Spleen (tissue), 11 donors: ENCODE results near the gene MTG2. TPM values are rescaled to one million over a fixed set of nuclear protein-coding genes. Genes with fewer than 3 reads are reported as not detected.
A peak's percentile ranks its signal among the peaks of the same experiment; 100 is the strongest.

ENCODE experiments used
- DNase-seq: peaks from one replicate; pipeline ENCODE4 v3.0.0-alpha.2; 2020
- H3K27ac ChIP-seq, 8 donors: fragments of 200-600 bp; sonication (generic) in 7 of 8; 1 replicate in 4 of 8; 2 replicates in 4 of 8; pipeline versions ENCODE4 v1.5.0 to v1.8.0; 2016 to 2021; ENCODE audit warnings: inconsistent platforms in 4 of 8, mild to moderate bottlenecking in 4 of 8, moderate library complexity in 1 of 8
- H3K27me3 ChIP-seq, 7 donors: fragments of 200-600 bp; sonication (generic) in 6 of 7; replicated peaks in 1 of 7; 1 replicate in 4 of 7; 2 replicates in 3 of 7; pipeline versions ENCODE4 v1.5.0 to v1.8.0; 2016 to 2021; ENCODE audit warnings: inconsistent platforms in 3 of 7, mild to moderate bottlenecking in 1 of 7
- H3K36me3 ChIP-seq, 6 donors: fragments of 200-600 bp; sonication (generic) in 5 of 6; 1 replicate in 4 of 6; 2 replicates in 2 of 6; pipeline versions ENCODE4 v1.5.0 to v1.8.0; 2016 to 2021; ENCODE audit warnings: inconsistent platforms in 2 of 6
- H3K4me1 ChIP-seq, 6 donors: fragments of 200-600 bp; sonication (generic) in 5 of 6; 1 replicate in 3 of 6; 2 replicates in 3 of 6; pipeline versions ENCODE4 v1.5.0 to v1.8.0; 2016 to 2021; ENCODE audit warnings: inconsistent platforms in 3 of 6
- H3K4me3 ChIP-seq, 8 donors: fragments of 200-600 bp; sonication (generic) in 7 of 8; 1 replicate in 4 of 8; 2 replicates in 4 of 8; pipeline versions ENCODE4 v1.5.0 to v1.8.0; 2016 to 2021; ENCODE audit warnings: inconsistent platforms in 4 of 8, mild to moderate bottlenecking in 4 of 8, moderate library complexity in 2 of 8
- H3K9me3 ChIP-seq, 8 donors: fragments of 200-600 bp; sonication (generic) in 7 of 8; 1 replicate in 4 of 8; 2 replicates in 4 of 8; pipeline versions ENCODE4 v1.5.0 to v1.8.0; 2016 to 2021; ENCODE audit warnings: inconsistent platforms in 4 of 8
- CTCF ChIP-seq, 11 experiments: fragments of 200-600 bp in 7 of 11; fragments of 450-650 bp in 4 of 11; sonication (generic) in 4 of 11; IDR thresholded peaks in 8 of 11; conservative IDR thresholded peaks in 3 of 11; 1 replicate in 7 of 11; 2 replicates in 4 of 11; pipeline versions ENCODE4 v1.4.0 to v1.8.0; 2016 to 2021; ENCODE audit warnings: antibody characterized with exemption in 11 of 11, inconsistent platforms in 4 of 11, mild to moderate bottlenecking in 1 of 11
- POLR2A ChIP-seq, 3 donors: fragments of 450-650 bp; IDR thresholded peaks; one replicate each; pipeline ENCODE4 v1.5.1; 2017; ENCODE audit warnings: antibody characterized with exemption in 3 of 3, mild to moderate bottlenecking in 1 of 3
- POLR2AphosphoS5 ChIP-seq, 3 donors: sonication (generic); formaldehyde crosslinking; IDR thresholded peaks; one replicate each; pipeline ENCODE4 v1.5.1; 2017; ENCODE audit warnings: antibody characterized with exemption in 3 of 3
- WGBS, 5 donors: extraction: QIAGEN DNeasy Blood & Tissue Kit in 3 of 5; methylation state at CpG; one replicate each; pipeline versions ENCODE4 v1.1.5 to v1.1.7; 2013 to 2018; 5-methylcytosine and 5-hydroxymethylcytosine counted together
- intact Hi-C: fragments of 100-400 bp; cut with DNase I; formaldehyde crosslinking; loops from one replicate; pipeline ENCODE4 v1.15.0; 2023; ENCODE audit warnings: low total_unique reads
- polyA plus RNA-seq, 3 donors: library from polyadenylated mRNA; stranded (reverse); fragments of 200-250 nt; gene quantifications; one replicate each; pipeline ENCODE4 v1.2.1, GENCODE V29; 2013
- total RNA-seq, 7 donors: library from RNA; depleted of rRNA in 3 of 7; stranded (reverse); fragments of >200 nt in 3 of 7; fragmentation: NEBNext Ultra II Directional in 4 of 7; extraction: Animal tissue kit (Norgen Biotek cat#: 25700) in 4 of 7; gene quantifications; one replicate each; pipeline versions ENCODE4 v1.1.0 to v1.2.1, GENCODE V29; 2016 to 2021
- donor health status: healthy with polysubstance abuse.
- donor health status: DM: no; HTN: no; CAD: no; lungs with moderate emphysema.
- donor health status: DM: no; HTN: no; CAD: no.
- donor health status: Bipolar disorder and iron deficiency.
- donor health status: healthy.
- donor health status: DM: no; HTN: no; CAD: no.
- donor health status: DM: yes; HTN: yes; CAD: no.

The MTG2 gene
- total and polyA plus RNA-seq, 10 donors, result 22.6 to 41.3 (median 37.6) TPM

DNA sequence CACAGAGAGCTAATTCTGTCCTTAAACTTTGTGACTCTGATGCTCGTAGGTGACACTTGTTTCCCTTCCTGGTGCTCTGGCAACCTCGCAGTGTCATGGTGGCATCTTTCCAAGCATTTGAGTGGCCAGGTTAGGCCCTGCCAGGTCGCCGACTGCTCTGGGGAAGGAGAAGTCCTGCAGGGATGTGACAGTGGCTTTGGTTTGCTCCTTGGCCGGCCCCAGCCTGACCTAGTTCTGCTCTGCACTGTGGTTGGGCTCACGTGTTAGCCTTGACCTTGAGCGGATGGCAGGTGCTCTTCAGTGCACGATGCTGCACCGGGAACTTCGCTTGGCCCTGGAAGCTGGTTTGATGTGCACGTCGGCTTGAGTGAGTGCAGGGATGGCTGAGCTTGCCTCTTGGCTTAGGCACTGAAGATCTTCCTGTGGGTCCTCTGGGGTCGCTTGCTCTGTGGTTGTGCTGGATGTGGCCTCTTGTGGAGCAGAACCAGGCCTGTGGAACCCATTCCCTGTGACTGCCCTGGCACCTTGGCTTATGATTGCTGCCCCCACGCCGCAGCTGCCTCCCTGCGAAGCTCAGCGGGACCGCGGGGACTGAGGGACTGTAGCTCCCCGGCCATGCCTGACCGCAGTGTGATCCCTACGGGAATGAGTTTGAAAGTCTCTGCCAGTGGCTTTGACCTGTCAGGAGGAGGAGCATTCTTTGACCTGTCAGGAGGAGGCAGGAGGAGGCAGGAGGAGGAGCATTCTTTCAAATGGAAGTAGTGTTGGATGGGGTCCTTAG is 64.2 kb downstream of the MTG2 start:
- 70 to 86% (median 80%) methylated on average over 16 to 22 of the region's 22 CpGs for WGBS, 5 donors
- DNase-seq, result no peak
- H3K4me1 ChIP-seq, result peaks cover 12 to 100% (median 75%) of the 10 kb centered on the region in 6 donors
- no peaks in the 10 kb centered on the region for H3K27me3 ChIP-seq
- TF ChIP-seq POLR2A (IDR thresholded peaks at IDR 0.05), result no peak
- peak in 2 of 3 donors; percentile 26 to 42 for TF ChIP-seq POLR2AphosphoS5 (IDR thresholded peaks at IDR 0.05)
- TF ChIP-seq CTCF (IDR thresholded peaks at IDR 0.05 in 8 of 11, conservative IDR thresholded peaks at IDR 0.05 in 3 of 11), result no peak
- intact Hi-C loops, result loop anchor here (10.0 kb wide), 1 partner anchor 62 kb away; the partner anchor contains the start of gene MTG2
- no peak overlapping the region for H3K4me3 ChIP-seq
- peak overlapping the region in 1 of 8 donors; percentile 1 for H3K27ac ChIP-seq
- no peaks in the 10 kb centered on the region for H3K9me3 ChIP-seq
- H3K36me3 ChIP-seq, result peaks cover 0 to 46% (median 2%) of the 10 kb centered on the region in 6 donors

DNA sequence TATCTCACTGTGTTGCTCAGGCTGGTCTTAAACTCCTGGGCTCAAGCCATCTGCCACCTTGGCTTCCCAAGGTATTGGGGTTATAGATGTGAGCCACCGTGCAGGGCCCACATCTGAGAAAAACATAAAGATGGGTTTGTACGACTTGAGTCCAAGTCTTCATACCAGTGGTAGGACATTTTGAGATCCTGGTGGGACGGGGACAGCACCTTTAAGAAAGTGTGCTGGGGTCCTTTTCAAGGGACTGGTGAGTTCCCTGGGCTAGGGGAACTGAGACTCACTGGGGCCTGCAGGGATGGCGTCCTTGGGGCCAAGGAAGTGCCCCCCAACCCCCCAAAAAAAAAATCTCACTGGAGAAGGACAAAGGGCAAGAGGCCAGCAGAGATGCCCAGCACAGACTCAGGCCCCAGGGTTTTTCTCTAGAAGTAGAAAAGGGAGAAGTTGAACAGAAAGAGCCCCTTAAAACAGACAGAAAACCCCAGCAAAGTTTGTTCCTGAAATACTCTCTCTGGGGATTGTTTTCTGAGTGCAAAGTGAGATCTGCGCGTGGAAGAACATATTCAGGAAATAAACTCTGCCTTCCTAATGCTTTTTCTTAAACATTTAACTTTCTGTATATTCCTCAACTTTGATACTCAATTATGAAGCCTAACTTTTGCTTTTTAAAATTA is 66.2 kb downstream of the MTG2 start:
- TF ChIP-seq CTCF (IDR thresholded peaks at IDR 0.05 in 8 of 11, conservative IDR thresholded peaks at IDR 0.05 in 3 of 11), result no peak
- no peak for DNase-seq
- Histone ChIP-seq H3K36me3 (peaks cover 0 to 43% (median 2%) of the 10 kb centered on the region in 6 donors), H3K27me3 (no peaks in the 10 kb centered on the region), H3K4me3 (no peak overlapping the region), H3K4me1 (peaks cover 9 to 88% (median 63%) of the 10 kb centered on the region in 6 donors), H3K27ac (no peak overlapping the region), H3K9me3 (no peaks in the 10 kb centered on the region)
- WGBS, 5 donors, result 59 to 71% (median 64%) methylated on average over 6 of the region's 6 CpGs
- intact Hi-C loops, result loop anchor here (10.0 kb wide), 1 partner anchor 64 kb away; the partner anchor contains the start of gene MTG2

GRCh38 chr20:62252342-62252966 is 69.6 kb downstream of the MTG2 start:
- TF ChIP-seq POLR2A (IDR thresholded peaks at IDR 0.05), result no peak
- no peak for TF ChIP-seq CTCF (IDR thresholded peaks at IDR 0.05 in 8 of 11, conservative IDR thresholded peaks at IDR 0.05 in 3 of 11)
- TF ChIP-seq POLR2AphosphoS5 (IDR thresholded peaks at IDR 0.05), result no peak
- H3K27me3 ChIP-seq, result no peaks in the 10 kb centered on the region
- H3K9me3 ChIP-seq, result no peaks in the 10 kb centered on the region
- DNase-seq, result no peak
- H3K36me3 ChIP-seq, result peaks cover 0 to 52% (median 17%) of the 10 kb centered on the region in 6 donors
- no peak overlapping the region for H3K4me3 ChIP-seq
- H3K27ac ChIP-seq, result no peak overlapping the region
- H3K4me1 ChIP-seq, result peaks cover 6 to 54% (median 40%) of the 10 kb centered on the region in 6 donors
- WGBS, 5 donors, result 82 to 89% (median 88%) methylated on average over 25 to 26 of the region's 26 CpGs
- intact Hi-C loops, result no loop called here

Other genes starting within 250 kb of the MTG2 start
- 10 to 100 TPM; 15.5 to 28.3 (median 18.6) TPM for gene TAF4, start 117.1 kb upstream of the MTG2 start, total RNA-seq
- gene TAF4, start 117.1 kb upstream of the MTG2 start, polyA plus RNA-seq, result 1 to 10 TPM; 4.3 to 7.2 (median 4.4) TPM
- 10 to 100 TPM; 17.6 to 37.6 (median 31.9) TPM for gene LSM14B, start 60.6 kb upstream of the MTG2 start, total RNA-seq
- gene LSM14B, start 60.6 kb upstream of the MTG2 start, polyA plus RNA-seq, result 10 to 100 TPM; 14.0 to 20.1 (median 15.0) TPM
- gene PSMA7, start 39.6 kb upstream of the MTG2 start, total RNA-seq, result 100 to 1,000 TPM; 157 to 247 (median 180) TPM
- gene PSMA7, start 39.6 kb upstream of the MTG2 start, polyA plus RNA-seq, result 100 to 1,000 TPM; 178 to 281 (median 235) TPM
- gene SS18L1, start 39.3 kb upstream of the MTG2 start, total RNA-seq, result 10 to 100 TPM; 13.0 to 18.6 (median 14.3) TPM
- 10 to 100 TPM in 1 of 3 donors, 1 to 10 TPM in 2; 6.7 to 11.0 (median 8.4) TPM for gene SS18L1, start 39.3 kb upstream of the MTG2 start, polyA plus RNA-seq
- gene HRH3, start 37.2 kb downstream of the MTG2 start, total RNA-seq, result not detected
- not detected for gene HRH3, start 37.2 kb downstream of the MTG2 start, polyA plus RNA-seq
- 10 to 100 TPM; 40.6 to 81.7 (median 64.8) TPM for gene OSBPL2, start 55.5 kb downstream of the MTG2 start, total RNA-seq
- gene OSBPL2, start 55.5 kb downstream of the MTG2 start, polyA plus RNA-seq, result 10 to 100 TPM in 2 of 3 donors, 1 to 10 TPM in 1; 9.2 to 19.6 (median 14.0) TPM
- gene ADRM1, start 120.0 kb downstream of the MTG2 start, total RNA-seq, result 100 to 1,000 TPM in 2 of 7 donors, 10 to 100 TPM in 5; 67.1 to 112 (median 82.3) TPM
- 10 to 100 TPM; 60.5 to 95.6 (median 74.7) TPM for gene ADRM1, start 120.0 kb downstream of the MTG2 start, polyA plus RNA-seq
- 100 to 1,000 TPM in 4 of 7 donors, 10 to 100 TPM in 3; 69.8 to 203 (median 108) TPM for gene LAMA5, start 184.3 kb downstream of the MTG2 start, total RNA-seq
- 100 to 1,000 TPM in 2 of 3 donors, 10 to 100 TPM in 1; 46.5 to 266 (median 128) TPM for gene LAMA5, start 184.3 kb downstream of the MTG2 start, polyA plus RNA-seq
- 1,000 to 10,000 TPM; 1,168 to 3,909 (median 1,666) TPM for gene RPS21, start 204.1 kb downstream of the MTG2 start, total RNA-seq
- over 10,000 TPM in 2 of 3 donors, 1,000 to 10,000 TPM in 1; 9,792 to 11,722 (median 10,372) TPM for gene RPS21, start 204.1 kb downstream of the MTG2 start, polyA plus RNA-seq
- gene CABLES2, start 224.3 kb downstream of the MTG2 start, total RNA-seq, result 1 to 10 TPM; 3.9 to 5.9 (median 4.1) TPM
- 1 to 10 TPM; 2.0 to 2.7 (median 2.4) TPM for gene CABLES2, start 224.3 kb downstream of the MTG2 start, polyA plus RNA-seq
- not detected for gene RBBP8NL, start 244.5 kb downstream of the MTG2 start, total RNA-seq
- gene RBBP8NL, start 244.5 kb downstream of the MTG2 start, polyA plus RNA-seq, result under 1 TPM in 1 of 3 donors, not detected in 2; 0.03 TPM